ENCODE results near the gene PDE11A.

GRCh38 chr2:177635696-177636095, 436.9 kb downstream of the PDE11A start:
- TF ChIP-seq POLR2A (IDR thresholded peaks at IDR 0.05; ENCODE audit: low read depth, low read length) (no peak), POLR2AphosphoS5 (IDR thresholded peaks at IDR 0.05; ENCODE audit: low read depth, low read length) (no peak), TAF1 (IDR thresholded peaks at IDR 0.05; ENCODE audit: borderline replicate concordance, low read depth, low read length) (no peak)

All from GM12892 (cell line).